Cortex of kidney (tissue), 1 donor: ENCODE measurements around the gene ERICH4.
"Not testable (repeated sequence)": the region's sequence is repeated elsewhere in the genome, so short reads cannot be mapped to it uniquely, and the experiment has no call there.

Experiments
- DNase-seq: peaks from one replicate; lab custom pipeline; 2025; lab: John Stamatoyannopoulos, UW

Gene ERICH4

DNA sequence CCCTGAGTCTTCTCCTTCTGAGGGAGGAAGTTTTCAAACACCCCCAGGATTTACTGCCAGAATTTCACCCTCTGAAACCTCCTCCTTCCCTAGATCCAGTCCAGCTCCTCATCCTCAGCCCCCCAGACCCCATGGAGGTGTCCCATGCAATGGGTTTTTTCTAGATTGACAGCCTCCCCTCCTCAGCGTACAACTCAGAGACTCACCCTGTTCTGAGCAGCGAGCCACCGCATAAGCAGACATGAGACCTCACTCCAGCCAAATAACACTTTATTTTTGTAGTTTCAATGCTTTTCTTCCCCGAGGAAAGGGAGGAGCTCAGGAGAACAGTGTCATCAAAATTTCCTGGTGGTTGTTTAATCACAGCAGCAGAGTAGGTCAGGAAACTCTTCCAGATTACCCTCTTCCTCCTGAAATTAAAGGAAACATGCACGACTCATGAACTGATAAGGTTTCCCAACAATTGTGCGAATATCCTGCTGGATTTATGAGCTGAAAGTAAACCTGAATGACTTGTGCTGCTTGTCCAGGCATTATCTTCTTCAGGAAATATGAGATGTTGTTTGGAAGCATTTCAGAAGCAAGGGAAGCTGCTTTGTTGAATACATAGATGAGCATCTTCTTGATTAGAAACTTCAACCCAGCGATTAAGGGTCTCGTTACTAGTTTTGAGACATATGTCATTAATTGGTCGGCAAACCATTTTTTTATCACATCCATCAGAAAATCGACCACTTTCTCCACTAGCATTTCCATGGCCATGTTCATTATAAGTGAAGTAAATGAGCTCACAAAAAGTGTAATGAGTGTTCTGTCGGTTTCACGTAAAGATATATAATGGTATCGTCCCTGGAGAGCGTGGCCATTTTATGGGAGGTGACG lies 36.2 kb downstream of the ERICH4 start:
- no peak for DNase-seq

DNA sequence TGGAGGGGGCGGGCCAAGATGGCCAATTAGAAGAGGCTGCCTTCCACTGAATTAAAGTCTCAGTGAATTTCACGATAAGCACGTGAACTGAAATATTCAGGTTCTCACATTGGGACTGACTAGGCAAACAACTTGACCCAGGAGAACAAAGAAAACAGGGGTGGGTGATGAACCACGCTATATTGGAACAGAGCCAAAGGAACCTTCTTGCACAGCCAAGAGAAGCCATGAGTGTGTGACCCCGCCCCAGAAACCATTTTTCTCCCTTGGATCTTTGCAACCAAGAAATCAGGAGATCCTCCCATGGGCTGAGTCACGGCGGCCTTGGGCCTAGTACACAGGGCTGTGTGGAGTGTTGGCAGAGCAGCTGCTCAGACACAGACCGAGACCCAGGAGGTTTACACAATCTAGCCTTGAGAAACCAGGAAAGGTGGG lies 36.8 kb downstream of the ERICH4 start:
- no peak for DNase-seq

- DNase-seq = no peak
These were observed 37.4 kb downstream of the ERICH4 start for GRCh38 chr19:41480336-41480735.

GRCh38 chr19:41484822-41485221 lies 41.9 kb downstream of the ERICH4 start:
- DNase-seq = no peak

- DNase-seq = not testable (repeated sequence)
These were observed 44.0 kb downstream of the ERICH4 start for GRCh38 chr19:41486953-41487352.

DNA sequence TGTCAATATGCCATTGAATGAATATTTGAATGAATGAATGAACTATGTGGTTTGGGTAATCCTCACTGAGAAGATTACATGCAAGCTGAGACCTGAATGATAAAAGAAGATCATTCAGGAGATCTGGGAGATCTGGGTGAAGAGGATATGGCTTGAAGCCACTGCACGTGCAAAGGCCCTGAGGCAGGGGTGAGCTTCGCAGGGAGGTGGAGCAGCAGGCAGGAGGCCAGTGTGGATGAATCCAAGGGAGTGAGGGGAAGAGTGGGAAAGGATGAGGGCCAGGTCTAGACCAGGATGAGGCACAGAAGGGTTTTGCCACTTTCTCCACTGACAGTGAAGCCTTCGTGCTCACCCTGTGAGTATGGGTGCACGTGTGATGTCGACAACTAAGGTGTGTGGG lies 49.9 kb downstream of the ERICH4 start:
- no peak for DNase-seq
